Endothelial cell of umbilical vein (primary cell): Measurements from ENCODE around the gene CYBRD1. TPM values are rescaled to one million over a fixed set of nuclear protein-coding genes. Genes with fewer than 3 reads are reported as not detected.

Source experiments
- BruUV-seq: library from RNA; stranded (reverse); fragments of 400-500 nt; replicated peaks from 2 replicates; lab custom pipeline; 2021; lab: Mats Ljungman, UMichigan
- CTCF ChIA-PET: fragments of 300-600, 350-600 bp; sonication (Branson Sonifier 250); formaldehyde crosslinking; loops from one replicate; lab custom pipeline; 2021; ENCODE audit warnings: antibody characterized with exemption, inconsistent platforms; lab: Charles Lee
- POLR2A ChIA-PET: fragments of 300-600, 350-600 bp; sonication (Branson Sonifier 250); formaldehyde crosslinking; loops from one replicate; lab custom pipeline; 2021; ENCODE audit warnings: antibody characterized with exemption, inconsistent platforms; lab: Charles Lee
- DNase-seq: peaks from one replicate; pipeline ENCODE4 v3.0.0-alpha.2; 2011; ENCODE audit warnings: low read depth, low spot score
- FAIRE-seq: peaks from 2 replicates; lab custom pipeline; 2011; peaks lifted over from hg19 to GRCh38; lab: Jason Lieb, UNC
- H2AFZ ChIP-seq: 2 replicates; pipeline ENCODE4 v1.6.0; 2012; ENCODE audit warnings: low read depth, low read length, control low read depth, inconsistent platforms
- H3K27ac ChIP-seq: 2 replicates; pipeline ENCODE4 v1.5.1; 2011; ENCODE audit warnings: low read depth, mild to moderate bottlenecking, control low read depth, low read length, moderate library complexity; ENCODE audit not compliant: insufficient read depth
- H3K27me3 ChIP-seq, 2 experiments: 2 replicates each; pipeline versions ENCODE4 v1.6.0 to v1.6.1; 2011; ENCODE audit warnings: low read length in 2 of 2, mixed read lengths in 1 of 2; ENCODE audit not compliant: control insufficient read depth in 2 of 2, insufficient read depth in 2 of 2
- H3K36me3 ChIP-seq, 2 experiments: 2 replicates in 1 of 2; 3 replicates in 1 of 2; pipeline ENCODE4 v1.5.1; 2011; ENCODE audit warnings: low read length in 2 of 2, mild to moderate bottlenecking in 1 of 2, moderate library complexity in 1 of 2; ENCODE audit not compliant: control insufficient read depth in 2 of 2, insufficient read depth in 2 of 2; ENCODE audit errors: extremely low read depth in 1 of 2
- H3K4me1 ChIP-seq: 3 replicates; pipeline ENCODE4 v1.5.1; 2011; ENCODE audit warnings: mild to moderate bottlenecking, low read length; ENCODE audit not compliant: control insufficient read depth, insufficient read depth; ENCODE audit errors: extremely low read depth
- H3K4me2 ChIP-seq: 2 replicates; pipeline ENCODE4 v1.6.1; 2011; ENCODE audit warnings: low read length, control low read depth, mixed read lengths; ENCODE audit not compliant: insufficient read depth
- H3K4me3 ChIP-seq, 3 experiments: fragments of 200-600 bp in 1 of 3; sonication (generic), shearing (Covaris generic) in 1 of 3; replicated peaks in 1 of 3; 2 replicates each; pipeline ENCODE4 v1.5.1; 2011 to 2016; ENCODE audit warnings: control low read depth in 3 of 3, low read length in 3 of 3, mild to moderate bottlenecking in 2 of 3, inconsistent platforms in 1 of 3, low read depth in 1 of 3, moderate library complexity in 1 of 3; ENCODE audit not compliant: insufficient read depth in 1 of 3
- H3K79me2 ChIP-seq: 2 replicates; pipeline ENCODE4 v1.6.0; 2012; ENCODE audit warnings: low read length, inconsistent platforms; ENCODE audit not compliant: control insufficient read depth, insufficient read depth
- H3K9ac ChIP-seq: replicated peaks from 2 replicates; pipeline ENCODE3; 2011; ENCODE audit warnings: low read length, control low read depth; ENCODE audit not compliant: insufficient read depth; ENCODE audit errors: extremely low read depth
- H3K9me1 ChIP-seq: replicated peaks from 3 replicates; pipeline ENCODE4 v1.6.0; 2011; ENCODE audit warnings: mild to moderate bottlenecking, low read length; ENCODE audit not compliant: control insufficient read depth, insufficient read depth; ENCODE audit errors: extremely low read depth
- H3K9me3 ChIP-seq: replicated peaks from 2 replicates; pipeline ENCODE4 v1.5.1; 2012; ENCODE audit warnings: low read length, inconsistent platforms; ENCODE audit not compliant: control insufficient read depth, insufficient read depth
- H4K20me1 ChIP-seq: replicated peaks from 2 replicates; pipeline ENCODE3; 2011; ENCODE audit warnings: mild to moderate bottlenecking, low read length; ENCODE audit not compliant: control insufficient read depth, insufficient read depth; ENCODE audit errors: extremely low read depth
- CTCF ChIP-seq, 2 donors: IDR thresholded peaks; 1 replicate in 1 of 2; 2 replicates in 1 of 2; pipeline ENCODE4 v1.5.1; 2011; ENCODE audit warnings: low read length in 2 of 2, mild to moderate bottlenecking in 2 of 2, moderate library complexity in 2 of 2, control low read depth in 1 of 2, inconsistent platforms in 1 of 2, low read depth in 1 of 2; ENCODE audit not compliant: insufficient read depth in 1 of 2; ENCODE audit errors: extremely low read depth in 1 of 2
- EZH2 ChIP-seq: IDR thresholded peaks from 2 replicates; pipeline ENCODE4 v1.6.1; 2012; ENCODE audit warnings: borderline replicate concordance, low read depth, mild to moderate bottlenecking, moderate library complexity, low read length, inconsistent platforms; ENCODE audit not compliant: severe bottlenecking
- FOS ChIP-seq: IDR thresholded peaks from 2 replicates; pipeline ENCODE4 v1.6.1; 2011; ENCODE audit warnings: mild to moderate bottlenecking, low read length, moderate library complexity, borderline replicate concordance; ENCODE audit not compliant: insufficient read depth
- GATA2 ChIP-seq: IDR thresholded peaks from 2 replicates; pipeline ENCODE4 v1.7.0; 2011; ENCODE audit warnings: low read depth, mild to moderate bottlenecking, moderate library complexity, mixed read lengths, low read length; ENCODE audit not compliant: insufficient read length, insufficient read depth
- JUN ChIP-seq: IDR thresholded peaks from 2 replicates; pipeline ENCODE4 v1.6.1; 2011; ENCODE audit warnings: borderline replicate concordance, low read depth; ENCODE audit not compliant: insufficient read length, insufficient read depth
- MAX ChIP-seq: IDR thresholded peaks from 2 replicates; pipeline ENCODE4 v1.6.1; 2011; ENCODE audit not compliant: insufficient read depth, insufficient read length
- MYC ChIP-seq: IDR thresholded peaks from one replicate; pipeline ENCODE4 v1.6.1; 2011; ENCODE audit warnings: mild to moderate bottlenecking, low read depth, low read length
- POLR2AphosphoS5 ChIP-seq: IDR thresholded peaks from 2 replicates; pipeline ENCODE4 v1.6.1; 2012; ENCODE audit warnings: low read depth, mild to moderate bottlenecking, control low read depth, low read length, moderate library complexity; ENCODE audit not compliant: insufficient read depth
- dilution Hi-C: fragments of 300-500 bp; cut with MboI; formaldehyde crosslinking; loops from one replicate; pipeline ENCODE4 v1.15.0; 2019; ENCODE audit warnings: low sequenced_read_pairs; ENCODE audit not compliant: extremely low pct_ligation_motif_present
- intact Hi-C: fragments of 100-400 bp; cut with micrococcal nuclease; formaldehyde crosslinking; loops from one replicate; pipeline ENCODE4 v1.10.0; 2022
- polyA plus RNA-seq, 4 experiments: library from polyadenylated mRNA; depleted of rRNA in 3 of 4; stranded (reverse) in 3 of 4; unstranded in 1 of 4; fragments of >200 nt; gene quantifications; 2 replicates each; pipeline versions ENCODE4 v1.2.1 to v1.2.3, GENCODE V29; 2011 to 2012; ENCODE audit warnings: missing spikeins in 1 of 4
- total RNA-seq: library from RNA; stranded (reverse); gene quantifications from 2 replicates; pipeline ENCODE4 v1.2.3, GENCODE V29; 2021

The CYBRD1 gene
- total and polyA plus RNA-seq, 2 donors (not counting 3 experiments of a cell fraction or from before 2014, with no cell fraction given): 23.1 to 24.8 TPM

DNA sequence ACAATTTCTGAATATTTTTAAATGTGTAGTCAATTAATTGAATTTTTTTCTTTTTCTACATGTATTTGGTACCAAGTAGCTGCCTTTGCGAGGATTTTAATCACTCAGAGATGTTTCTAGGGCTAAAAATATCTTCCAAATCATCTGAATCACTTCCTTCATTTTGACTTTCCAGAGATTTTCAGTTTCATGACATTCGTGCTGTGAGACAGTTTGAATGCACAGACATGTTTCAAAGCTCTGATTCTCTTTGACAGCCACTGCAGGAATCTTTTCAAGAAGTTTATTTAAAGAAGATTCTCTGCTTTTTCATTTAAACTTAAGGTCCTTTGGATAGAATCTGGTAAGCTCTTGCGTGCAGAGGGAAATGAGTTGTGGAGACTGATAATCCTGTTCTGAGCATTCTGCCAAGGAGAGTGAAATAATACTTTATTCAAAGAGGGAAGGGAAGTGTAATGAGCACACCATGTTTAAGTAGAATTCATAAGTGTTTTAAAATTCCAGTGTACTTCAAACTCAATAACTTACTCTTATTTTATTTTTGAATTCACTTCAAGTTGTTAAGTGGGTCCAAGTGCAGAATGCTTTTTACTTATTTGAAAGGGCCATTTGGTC lies 9.7 kb downstream of the CYBRD1 start:
- H3K79me2 ChIP-seq: peaks cover 2% of the 10 kb centered on the region
- peak; percentile 19 for DNase-seq
- intact Hi-C loops: loop anchor here (1.0 kb wide), 1 partner anchor 9 kb away; no protein-coding TSS in a partner anchor

More for the DNA sequence above, 9.7 kb downstream of the CYBRD1 start:
- ChIA-PET POLR2A (no interaction called here), CTCF (interaction anchor here (1.1 to 2.5 kb wide), 5 partner anchors 10 to 67 kb away, joined by 3 to 13 read pairs (median 5); partner anchors contain the start of gene CYBRD1)
- Histone ChIP-seq H3K4me3 (no peak overlapping the region), H4K20me1 (peaks cover 2% of the 10 kb centered on the region), H3K4me1 (peaks cover 15% of the 10 kb centered on the region), H3K4me2 (peak overlapping the region; percentile 86), H3K36me3 (no peaks in the 10 kb centered on the region), H3K9me3 (no peaks in the 10 kb centered on the region), H2AFZ (no peak overlapping the region), H3K9ac (peak overlapping the region; percentile 51), H3K9me1 (no peaks in the 10 kb centered on the region), H3K27me3 (no peaks in the 10 kb centered on the region), H3K27ac (peak overlapping the region; percentile 67)
- no TSS peak for BruUV-seq
- FAIRE-seq: no peak
- TF ChIP-seq MAX (no peak), CTCF (IDR thresholded peaks at IDR 0.05; ENCODE audit: extremely low read depth in 1 of 2, insufficient read depth in 1 of 2, low read depth in 1 of 2, low read length in 2 of 2) (no peak), JUN (no peak), POLR2AphosphoS5 (no peak), FOS (no peak), EZH2 (no peak), GATA2 (no peak), MYC (no peak)
- dilution Hi-C loops: no loop called here
